Left ventricle myocardium inferior (tissue), 1 donor: ENCODE measurements around the gene ARHGAP4. TPM values are rescaled to one million over a fixed set of nuclear protein-coding genes. Genes with fewer than 3 reads are reported as not detected.
A peak's percentile ranks its signal among the peaks of the same experiment; 100 is the strongest.

ENCODE experiments used
- DNase-seq: peaks from one replicate; pipeline ENCODE4 v3.0.0-alpha.2; 2020
- H3K27ac ChIP-seq: fragments of 200-600 bp; replicated peaks from 2 replicates; pipeline ENCODE4 v1.8.0; 2021
- H3K27me3 ChIP-seq: fragments of 200-600 bp; 2 replicates; pipeline ENCODE4 v1.8.0; 2021; ENCODE audit warnings: low read depth
- H3K36me3 ChIP-seq: fragments of 200-600 bp; 2 replicates; pipeline ENCODE4 v1.8.0; 2021
- H3K4me1 ChIP-seq: fragments of 200-600 bp; 2 replicates; pipeline ENCODE4 v1.8.0; 2021
- H3K4me3 ChIP-seq: fragments of 200-600 bp; 2 replicates; pipeline ENCODE4 v1.8.0; 2021; ENCODE audit warnings: mild to moderate bottlenecking, moderate library complexity
- H3K9me3 ChIP-seq: fragments of 200-600 bp; replicated peaks from 2 replicates; pipeline ENCODE4 v1.8.0; 2021
- intact Hi-C: fragments of 100-400 bp; cut with micrococcal nuclease; formaldehyde crosslinking; loops from one replicate; pipeline ENCODE4 v1.11.0; 2022
- total RNA-seq: library from RNA; stranded (reverse); fragmentation: NEBNext Ultra II Directional; extraction: Animal tissue kit (Norgen Biotek cat#: 25700); gene quantifications from one replicate; pipeline ENCODE4 v1.2.1, GENCODE V29; 2021
- TF ChIP-seq, protein P1 (sequence below): fragments of 200-600 bp; IDR thresholded peaks from 2 replicates; pipeline ENCODE4 v1.8.0; 2021; ENCODE audit warnings: antibody characterized with exemption, mild to moderate bottlenecking, borderline replicate concordance
- donor health status: DM: no; HTN: yes; CAD: no; lungs with severe emphysema.

Gene ARHGAP4
- total RNA-seq, 1 donor from 2014 or later, result 10.0 TPM

GRCh38 chrX:153934762-153935325 is 8.8 kb upstream of the ARHGAP4 start, which contains the start of gene NAA10:
Gene NAA10, minus strand, starts transcription at chrX:153935037. Its CDS starts 133 bp downstream, at chrX:153934904.
- intact Hi-C loops, result no loop called here
- H3K4me3 ChIP-seq, result peak within 1 kb of the TSS; percentile 79
- TF ChIP-seq, protein P1, sequence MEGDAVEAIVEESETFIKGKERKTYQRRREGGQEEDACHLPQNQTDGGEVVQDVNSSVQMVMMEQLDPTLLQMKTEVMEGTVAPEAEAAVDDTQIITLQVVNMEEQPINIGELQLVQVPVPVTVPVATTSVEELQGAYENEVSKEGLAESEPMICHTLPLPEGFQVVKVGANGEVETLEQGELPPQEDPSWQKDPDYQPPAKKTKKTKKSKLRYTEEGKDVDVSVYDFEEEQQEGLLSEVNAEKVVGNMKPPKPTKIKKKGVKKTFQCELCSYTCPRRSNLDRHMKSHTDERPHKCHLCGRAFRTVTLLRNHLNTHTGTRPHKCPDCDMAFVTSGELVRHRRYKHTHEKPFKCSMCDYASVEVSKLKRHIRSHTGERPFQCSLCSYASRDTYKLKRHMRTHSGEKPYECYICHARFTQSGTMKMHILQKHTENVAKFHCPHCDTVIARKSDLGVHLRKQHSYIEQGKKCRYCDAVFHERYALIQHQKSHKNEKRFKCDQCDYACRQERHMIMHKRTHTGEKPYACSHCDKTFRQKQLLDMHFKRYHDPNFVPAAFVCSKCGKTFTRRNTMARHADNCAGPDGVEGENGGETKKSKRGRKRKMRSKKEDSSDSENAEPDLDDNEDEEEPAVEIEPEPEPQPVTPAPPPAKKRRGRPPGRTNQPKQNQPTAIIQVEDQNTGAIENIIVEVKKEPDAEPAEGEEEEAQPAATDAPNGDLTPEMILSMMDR, result no peak
- peak; percentile 76 for DNase-seq
- H3K9me3 ChIP-seq, result no peaks in the 10 kb centered on the region
- peak within 1 kb of the TSS; percentile 82 for H3K27ac ChIP-seq
- peaks cover 28% of the 10 kb centered on the region for H3K36me3 ChIP-seq
- no peaks in the 10 kb centered on the region for H3K27me3 ChIP-seq
- H3K4me1 ChIP-seq, result peaks cover 27% of the 10 kb centered on the region

DNA sequence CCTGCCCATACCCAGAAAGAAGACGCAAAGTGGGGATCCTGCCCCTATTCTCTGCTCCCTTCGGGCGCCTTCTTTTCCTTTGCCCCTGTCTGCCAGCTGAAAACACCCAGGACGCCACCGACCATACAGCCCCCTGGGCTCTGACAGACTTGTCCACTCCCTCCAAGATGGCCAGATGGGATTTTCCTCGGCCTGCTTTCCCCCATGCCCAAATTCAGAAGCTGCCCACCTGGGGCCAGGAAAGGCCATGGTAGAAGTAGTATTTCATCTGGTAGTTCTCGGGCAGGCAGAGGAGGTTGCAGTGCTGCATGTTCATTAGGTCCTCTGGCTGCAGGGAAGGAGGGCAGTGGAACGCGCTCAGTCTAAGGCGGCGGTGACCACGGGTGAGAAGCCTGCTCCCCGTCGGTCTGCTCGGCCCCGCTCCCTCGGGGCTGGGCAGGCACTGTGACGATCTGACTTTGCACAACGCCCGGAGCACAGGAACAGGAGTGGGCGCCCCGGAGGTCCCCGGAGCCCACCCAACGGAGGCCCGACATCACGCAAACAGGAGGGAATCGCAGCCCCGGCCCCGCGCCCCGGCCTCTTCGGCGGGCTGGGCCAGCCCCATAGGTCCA is 8.2 kb upstream of the ARHGAP4 start:
- Histone ChIP-seq H3K9me3 (no peaks in the 10 kb centered on the region), H3K4me1 (peaks cover 29% of the 10 kb centered on the region), H3K36me3 (peaks cover 31% of the 10 kb centered on the region), H3K27ac (peak overlapping the region; percentile 82), H3K4me3 (peak overlapping the region; percentile 79), H3K27me3 (no peaks in the 10 kb centered on the region)
- TF ChIP-seq, protein P1, result no peak
- intact Hi-C loops, result no loop called here
- no peak for DNase-seq

GRCh38 chrX:153933748-153934147 is 7.7 kb upstream of the ARHGAP4 start:
- Histone ChIP-seq H3K27ac (peak overlapping the region; percentile 82), H3K9me3 (no peaks in the 10 kb centered on the region), H3K4me1 (peaks cover 34% of the 10 kb centered on the region), H3K4me3 (peak overlapping the region; percentile 79), H3K36me3 (peaks cover 31% of the 10 kb centered on the region), H3K27me3 (no peaks in the 10 kb centered on the region)
- TF ChIP-seq, protein P1, result no peak
- DNase-seq, result no peak
- intact Hi-C loops, result no loop called here

DNA sequence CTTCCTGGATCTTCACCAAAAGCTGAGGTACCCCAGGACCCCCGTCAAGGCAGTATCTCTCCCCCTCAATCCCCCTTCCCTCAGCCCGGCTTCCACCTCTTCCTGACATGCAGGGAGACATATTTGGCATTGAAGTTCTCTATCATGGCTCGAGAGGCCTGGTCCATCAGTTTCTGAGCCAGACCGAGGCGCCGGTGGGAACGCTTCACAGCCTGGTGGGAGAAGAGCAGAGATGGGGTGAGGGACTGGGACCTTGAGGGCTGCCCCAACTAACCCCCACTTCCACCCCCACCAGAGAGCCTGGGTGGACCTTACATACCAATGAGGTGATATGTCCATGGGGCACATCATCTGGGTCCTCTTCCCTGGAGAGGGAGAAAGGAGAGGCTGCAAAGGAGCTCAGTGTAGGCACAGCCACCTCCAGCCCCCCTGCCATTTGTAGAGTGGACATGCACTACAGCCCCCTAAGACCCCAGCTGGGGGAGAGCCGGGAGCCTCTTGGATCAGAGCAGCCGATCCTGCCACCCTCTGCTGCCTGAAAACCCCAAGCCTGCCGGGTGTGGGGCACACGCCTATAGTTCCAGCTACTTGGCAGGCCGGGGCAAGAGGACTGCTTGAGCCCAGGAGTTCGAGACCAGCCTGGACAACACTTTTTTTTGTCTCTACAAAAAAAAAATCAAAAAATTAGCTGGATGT is 6.3 kb upstream of the ARHGAP4 start:
- intact Hi-C loops, result no loop called here
- Histone ChIP-seq H3K9me3 (no peaks in the 10 kb centered on the region), H3K27ac (no peak overlapping the region), H3K4me3 (no peak overlapping the region), H3K27me3 (no peaks in the 10 kb centered on the region), H3K4me1 (peaks cover 41% of the 10 kb centered on the region), H3K36me3 (peaks cover 31% of the 10 kb centered on the region)
- TF ChIP-seq, protein P1, result no peak
- no peak for DNase-seq

GRCh38 chrX:153931748-153932147 is 5.7 kb upstream of the ARHGAP4 start:
- intact Hi-C loops, result no loop called here
- TF ChIP-seq, protein P1, result no peak
- Histone ChIP-seq H3K27ac (no peak overlapping the region), H3K9me3 (no peaks in the 10 kb centered on the region), H3K27me3 (no peaks in the 10 kb centered on the region), H3K4me1 (peaks cover 47% of the 10 kb centered on the region), H3K36me3 (peaks cover 31% of the 10 kb centered on the region), H3K4me3 (no peak overlapping the region)
- DNase-seq, result no peak
